Transverse colon (tissue), 4 donors: ENCODE results near the gene BHLHA9. TPM values are rescaled to one million over a fixed set of nuclear protein-coding genes. Genes with fewer than 3 reads are reported as not detected.

ENCODE experiments used
- DNase-seq: peaks from one replicate; pipeline ENCODE4 v3.0.0-alpha.2; 2019
- H3K27ac ChIP-seq, 4 donors: fragments of 200-600 bp; sonication (generic); 2 replicates each; pipeline ENCODE4 v1.5.1; 2016 to 2018; ENCODE audit warnings: inconsistent platforms in 4 of 4
- H3K27me3 ChIP-seq: fragments of 200-600 bp; sonication (generic); 2 replicates; pipeline ENCODE4 v1.5.1; 2017; ENCODE audit warnings: inconsistent platforms
- H3K36me3 ChIP-seq, 4 donors: fragments of 200-600 bp; sonication (generic); 2 replicates each; pipeline ENCODE4 v1.5.1; 2017 to 2019; ENCODE audit warnings: inconsistent platforms in 4 of 4
- H3K4me1 ChIP-seq, 4 donors: fragments of 200-600 bp; sonication (generic); 2 replicates each; pipeline ENCODE4 v1.5.1; 2017 to 2020; ENCODE audit warnings: inconsistent platforms in 4 of 4
- H3K4me3 ChIP-seq, 4 donors: fragments of 200-600 bp; sonication (generic); 1 replicate in 1 of 4; 2 replicates in 3 of 4; pipeline versions ENCODE4 v1.5.1 to v1.6.1; 2017 to 2019; ENCODE audit warnings: inconsistent platforms in 4 of 4
- H3K9me3 ChIP-seq, 2 donors: fragments of 200-600 bp; sonication (generic); 2 replicates each; pipeline ENCODE4 v1.5.1; 2017 to 2019; ENCODE audit warnings: inconsistent platforms in 2 of 2
- CTCF ChIP-seq, 5 experiments: fragments of 200-600 bp in 3 of 5; fragments of 450-650 bp in 2 of 5; sonication (generic) in 3 of 5; IDR thresholded peaks; 1 replicate in 2 of 5; 2 replicates in 3 of 5; pipeline ENCODE4 v1.5.1; 2016 to 2017; ENCODE audit warnings: antibody characterized with exemption in 5 of 5, inconsistent platforms in 3 of 5, mild to moderate bottlenecking in 2 of 5, moderate library complexity in 1 of 5
- EP300 ChIP-seq: sonication (generic); formaldehyde crosslinking; IDR thresholded peaks from one replicate; pipeline ENCODE4 v1.6.1; 2017; ENCODE audit warnings: antibody characterized with exemption, low read depth
- POLR2A ChIP-seq: fragments of 450-650 bp; IDR thresholded peaks from one replicate; pipeline ENCODE4 v1.6.1; 2016; ENCODE audit warnings: antibody characterized with exemption, mild to moderate bottlenecking, moderate library complexity
- POLR2AphosphoS5 ChIP-seq, 3 donors: sonication (generic); formaldehyde crosslinking; IDR thresholded peaks; one replicate each; pipeline ENCODE4 v1.6.1; 2016; ENCODE audit warnings: antibody characterized with exemption in 3 of 3
- WGBS, 2 donors: methylation state at CpG; one replicate each; pipeline ENCODE4 v1.1.5; 2018; ENCODE audit warnings: low coverage in 1 of 2; 5-methylcytosine and 5-hydroxymethylcytosine counted together
- in situ Hi-C, 4 donors: fragments of 200-750 bp; cut with MboI; loops; one replicate each; pipeline versions ENCODE4 v1.15.0 to v1.15.1; 2017; ENCODE audit warnings: low sequenced_read_pairs in 3 of 4, low pct_ligation_motif_present in 1 of 4, low pct_unique_long_range_greater_than_20kb in 1 of 4
- intact Hi-C: fragments of 100-400 bp; cut with DNase I; formaldehyde crosslinking; loops from one replicate; pipeline ENCODE4 v1.15.1; 2023; ENCODE audit warnings: low total_unique reads
- total RNA-seq, 4 donors: library from RNA; depleted of rRNA; stranded (reverse); fragments of >200 nt; gene quantifications; one replicate each; pipeline ENCODE4 v1.1.0, GENCODE V29; 2016

BHLHA9 gene
- total RNA-seq, 4 donors from 2014 or later: not detected

GRCh38 chr17:1228781-1229348, 41.4 kb upstream of the BHLHA9 start:
- H3K27ac ChIP-seq: peak overlapping the region; percentile 75 to 90 (median 85)
- no peak for DNase-seq
- peak overlapping the region; percentile 51 to 80 (median 69) for H3K4me3 ChIP-seq
- H3K27me3 ChIP-seq: peaks cover 28% of the 10 kb centered on the region
- H3K4me1 ChIP-seq: peaks cover 3 to 41% (median 24%) of the 10 kb centered on the region in 4 donors
- H3K36me3 ChIP-seq: no peaks in the 10 kb centered on the region
- intact Hi-C loops (no loop called here), in situ Hi-C loops (no loop called here)
- no peak for TF ChIP-seq CTCF (IDR thresholded peaks at IDR 0.05)
- TF ChIP-seq EP300: no peak
- TF ChIP-seq POLR2A: no peak
- TF ChIP-seq POLR2AphosphoS5 (IDR thresholded peaks at IDR 0.05): no peak
- H3K9me3 ChIP-seq: no peaks in the 10 kb centered on the region
- 1% methylated on average over 23 of the region's 79 CpGs; no CpG with 5 or more reads in 1 of the 2 donors for WGBS, 2 donors

- intact Hi-C loops: no loop called here
- H3K4me3 ChIP-seq: peak overlapping the region; percentile 51 to 80 (median 69)
- in situ Hi-C loops: no loop called here
- no peaks in the 10 kb centered on the region for H3K36me3 ChIP-seq
- peaks cover 28% of the 10 kb centered on the region for H3K27me3 ChIP-seq
- peak; percentile 89 for DNase-seq
- H3K27ac ChIP-seq: peak overlapping the region; percentile 75 to 90 (median 85)
- no peaks in the 10 kb centered on the region for H3K9me3 ChIP-seq
- TF ChIP-seq CTCF (IDR thresholded peaks at IDR 0.05) (no peak), POLR2A (peak; percentile 86), POLR2AphosphoS5 (IDR thresholded peaks at IDR 0.05) (peak; percentile 74 to 88 (median 86)), EP300 (no peak)
- WGBS, 2 donors: 1 to 3% methylated on average over 6 to 53 of the region's 74 CpGs
- peaks cover 3 to 40% (median 23%) of the 10 kb centered on the region in 4 donors for H3K4me1 ChIP-seq
Observed at GRCh38 chr17:1229349-1229899, 40.8 kb upstream of the BHLHA9 start.

GRCh38 chr17:1229900-1230501, 40.2 kb upstream of the BHLHA9 start:
- H3K4me3 ChIP-seq: peak overlapping the region; percentile 51 to 80 (median 69)
- in situ Hi-C loops: no loop called here
- WGBS, 2 donors: 8% methylated on average over 44 of the region's 51 CpGs; no CpG with 5 or more reads in 1 of the 2 donors

More at GRCh38 chr17:1229900-1230501, 40.2 kb upstream of the BHLHA9 start:
- Histone ChIP-seq H3K27me3 (peaks cover 28% of the 10 kb centered on the region), H3K27ac (peak overlapping the region; percentile 75 to 90 (median 85)), H3K4me1 (peaks cover 3 to 36% (median 19%) of the 10 kb centered on the region in 4 donors), H3K36me3 (no peaks in the 10 kb centered on the region), H3K9me3 (no peaks in the 10 kb centered on the region)
- DNase-seq: peak; percentile 28
- TF ChIP-seq CTCF (IDR thresholded peaks at IDR 0.05) (no peak), EP300 (no peak), POLR2AphosphoS5 (IDR thresholded peaks at IDR 0.05) (no peak), POLR2A (no peak)
- intact Hi-C loops: no loop called here
